SK-N-SH (cell line): ENCODE measurements around the gene LRRC27. TPM values are rescaled to one million over a fixed set of nuclear protein-coding genes. Genes with fewer than 3 reads are reported as not detected.

Source experiments
- CTCF ChIA-PET: fragments of 300-600, 350-600 bp; formaldehyde crosslinking; extraction: SDS; loops from one replicate; lab custom pipeline; 2021; lab: Yijun Ruan, JAX
- POLR2A ChIA-PET: fragments of 350-600 bp; sonication (Branson Sonifier 250); formaldehyde crosslinking; extraction: SDS; loops from one replicate; lab custom pipeline; 2020; ENCODE audit warnings: antibody characterized with exemption, inconsistent platforms; lab: Yijun Ruan, JAX
- DNase-seq: peaks from one replicate; pipeline ENCODE4 v3.0.0; 2012
- H2AFZ ChIP-seq: fragments of 200-600 bp; sonication (generic); 2 replicates; pipeline ENCODE4 v1.8.1; 2016; ENCODE audit warnings: antibody characterized with exemption, mild to moderate bottlenecking, low read depth
- H3F3A ChIP-seq: fragments of 200-600 bp; sonication (generic); replicated peaks from 2 replicates; pipeline ENCODE3; 2016; ENCODE audit warnings: antibody characterized with exemption, mild to moderate bottlenecking; ENCODE audit not compliant: insufficient read depth
- H3K27ac ChIP-seq, 2 experiments: fragments of 200-500 bp in 1 of 2; fragments of 200-600 bp in 1 of 2; sonication (Bioruptor generic) in 1 of 2; sonication (generic), shearing (Covaris generic) in 1 of 2; 2 replicates each; pipeline versions ENCODE4 v1.5.1 to v1.6.1; 2014 to 2016; ENCODE audit warnings: low read depth in 2 of 2, inconsistent platforms in 1 of 2, low read length in 1 of 2, mild to moderate bottlenecking in 1 of 2, mixed read lengths in 1 of 2
- H3K27me3 ChIP-seq: fragments of 200-600 bp; sonication (generic), shearing (Covaris generic); 2 replicates; pipeline ENCODE4 v1.6.1; 2016; ENCODE audit warnings: mixed run types; ENCODE audit not compliant: insufficient read depth
- H3K36me3 ChIP-seq, 2 experiments: fragments of 200-500 bp in 1 of 2; fragments of 200-600 bp in 1 of 2; sonication (Bioruptor generic) in 1 of 2; sonication (generic) in 1 of 2; replicated peaks in 1 of 2; 2 replicates each; pipeline versions ENCODE3 to v1.5.1; 2014 to 2016; ENCODE audit warnings: low read length in 1 of 2, mild to moderate bottlenecking in 1 of 2; ENCODE audit not compliant: insufficient read depth in 2 of 2, control insufficient read depth in 1 of 2
- H3K4me1 ChIP-seq, 2 experiments: fragments of 200-500 bp in 1 of 2; fragments of 200-600 bp in 1 of 2; sonication (Bioruptor generic) in 1 of 2; sonication (generic), shearing (Covaris generic) in 1 of 2; 2 replicates each; pipeline versions ENCODE4 v1.5.1 to v1.6.1; 2014 to 2016; ENCODE audit warnings: low read depth in 1 of 2, low read length in 1 of 2, mixed run types in 1 of 2; ENCODE audit not compliant: insufficient read depth in 2 of 2, control insufficient read depth in 1 of 2
- H3K4me2 ChIP-seq: fragments of 200-600 bp; sonication (generic), shearing (Covaris generic); 2 replicates; pipeline ENCODE4 v1.6.1; 2017; ENCODE audit warnings: mixed run types
- H3K4me3 ChIP-seq, 2 experiments: fragments of 200-500 bp in 1 of 2; fragments of 200-600 bp in 1 of 2; sonication (Bioruptor generic) in 1 of 2; sonication (generic), shearing (Covaris generic) in 1 of 2; 2 replicates each; pipeline versions ENCODE4 v1.5.1 to v1.8.1; 2014 to 2016; ENCODE audit warnings: low read depth in 2 of 2, inconsistent platforms in 1 of 2, low read length in 1 of 2, mild to moderate bottlenecking in 1 of 2, mixed read lengths in 1 of 2, moderate library complexity in 1 of 2
- H3K79me2 ChIP-seq: fragments of 200-600 bp; sonication (generic); 2 replicates; pipeline ENCODE4 v1.8.1; 2017; ENCODE audit warnings: mild to moderate bottlenecking; ENCODE audit not compliant: insufficient read depth
- H3K9ac ChIP-seq: fragments of 200-600 bp; sonication (generic); 2 replicates; pipeline ENCODE4 v1.6.1; 2017; ENCODE audit warnings: mixed run types
- H3K9me2 ChIP-seq: fragments of 200-600 bp; sonication (generic); 2 replicates; pipeline ENCODE4 v1.6.1; 2017; ENCODE audit warnings: mixed run types
- H3K9me3 ChIP-seq: fragments of 200-600 bp; sonication (generic); 2 replicates; pipeline ENCODE4 v1.6.1; 2017; ENCODE audit warnings: mixed run types, mild to moderate bottlenecking, moderate library complexity
- H4K20me1 ChIP-seq: fragments of 200-600 bp; sonication (generic); 2 replicates; pipeline ENCODE4 v1.6.1; 2017; ENCODE audit warnings: mild to moderate bottlenecking, mixed run types; ENCODE audit not compliant: insufficient read depth
- CHD2 ChIP-seq: fragments of 150-350 bp; IDR thresholded peaks from 2 replicates; pipeline ENCODE4 v1.6.1; 2018; ENCODE audit warnings: low read length; ENCODE audit not compliant: partially characterized antibody
- EP300 ChIP-seq, 2 experiments: IDR thresholded peaks; 2 replicates each; pipeline versions ENCODE4 v1.4.0 to v1.6.1; 2012; ENCODE audit warnings: borderline replicate concordance in 1 of 2, low read depth in 1 of 2, low read length in 1 of 2
- FOSL2 ChIP-seq: IDR thresholded peaks from 2 replicates; pipeline ENCODE4 v1.4.0; 2012; ENCODE audit warnings: low read depth, mild to moderate bottlenecking, moderate library complexity, borderline replicate concordance
- FOXM1 ChIP-seq: IDR thresholded peaks from 2 replicates; pipeline ENCODE4 v1.4.0; 2012; ENCODE audit warnings: low read depth, mild to moderate bottlenecking
- GABPA ChIP-seq: IDR thresholded peaks from 2 replicates; pipeline ENCODE4 v1.4.0; 2012; ENCODE audit warnings: low read depth, mild to moderate bottlenecking
- NFIC ChIP-seq: IDR thresholded peaks from 2 replicates; pipeline ENCODE4 v1.4.0; 2012; ENCODE audit warnings: borderline replicate concordance
- NRF1 ChIP-seq: IDR thresholded peaks from 2 replicates; pipeline ENCODE4 v1.6.1; 2012; ENCODE audit warnings: low read depth, mild to moderate bottlenecking, low read length
- POLR2AphosphoS5 ChIP-seq: IDR thresholded peaks from 2 replicates; pipeline ENCODE4 v1.6.1; 2012; ENCODE audit warnings: low read depth, low read length
- RAD21 ChIP-seq: IDR thresholded peaks from 2 replicates; pipeline ENCODE4 v1.6.1; 2012; ENCODE audit warnings: mild to moderate bottlenecking, low read length
- RCOR1 ChIP-seq: fragments of 150-350 bp; IDR thresholded peaks from 2 replicates; pipeline ENCODE4 v1.6.1; 2017; ENCODE audit warnings: antibody characterized with exemption, low read length
- RFX5 ChIP-seq: IDR thresholded peaks from 2 replicates; pipeline ENCODE4 v1.6.1; 2012; ENCODE audit warnings: mild to moderate bottlenecking, improper control_type of control experiment, low read length
- RXRA ChIP-seq: IDR thresholded peaks from 2 replicates; pipeline ENCODE4 v1.4.0; 2012; ENCODE audit warnings: low read depth, mild to moderate bottlenecking, borderline replicate concordance
- SIN3A ChIP-seq: IDR thresholded peaks from 2 replicates; pipeline ENCODE4 v1.6.1; 2012; ENCODE audit warnings: low read depth, mild to moderate bottlenecking, low read length, moderate library complexity, borderline replicate concordance
- SMC3 ChIP-seq: IDR thresholded peaks from 2 replicates; pipeline ENCODE4 v1.6.1; 2012; ENCODE audit warnings: low read depth, low read length, improper control_type of control experiment
- TAF1 ChIP-seq: IDR thresholded peaks from 2 replicates; pipeline ENCODE4 v1.6.1; 2012; ENCODE audit warnings: low read depth, mild to moderate bottlenecking, low read length, moderate library complexity, borderline replicate concordance
- TEAD4 ChIP-seq: IDR thresholded peaks from 2 replicates; pipeline ENCODE4 v1.4.0; 2012; ENCODE audit warnings: mild to moderate bottlenecking, borderline replicate concordance; ENCODE audit not compliant: insufficient read depth
- WGBS: methylation state at CpG from one replicate; pipeline ENCODE4 v1.1.6; 2017; ENCODE audit warnings: low lambda C conversion rate; 5-methylcytosine and 5-hydroxymethylcytosine counted together
- polyA plus RNA-seq, 3 experiments: library from polyadenylated mRNA; depleted of rRNA; stranded (reverse); fragments of >200 nt; gene quantifications; 2 replicates each; pipeline ENCODE4 v1.2.3, GENCODE V29; 2012
- TF ChIP-seq, protein P1 (sequence below): fragments of 150-350 bp; IDR thresholded peaks from 2 replicates; pipeline ENCODE4 v1.6.1; 2017; ENCODE audit warnings: antibody characterized with exemption, low read length, low read depth, borderline replicate concordance
- TF ChIP-seq, protein P2 (sequence below): fragments of 150-350 bp; IDR thresholded peaks from 2 replicates; pipeline ENCODE4 v1.6.1; 2016; ENCODE audit warnings: mild to moderate bottlenecking, low read depth, low read length
- TF ChIP-seq, protein P3 (sequence below): IDR thresholded peaks from 2 replicates; pipeline ENCODE4 v1.4.0; 2012; ENCODE audit warnings: low read depth, borderline replicate concordance
- TF ChIP-seq, protein P4 (sequence below): IDR thresholded peaks from 2 replicates; pipeline ENCODE4 v1.4.0; 2012; ENCODE audit warnings: low read depth

The LRRC27 gene
- polyA plus RNA-seq, 1 of the 3 experiments (the other 2 are of a cell fraction), result 10.0 TPM

- TF ChIP-seq NRF1 (no peak), TAF1 (no peak), GABPA (no peak)
These were observed 23.3 kb downstream of the LRRC27 start (continued) for GRCh38 chr10:132355297-132355696.

DNA sequence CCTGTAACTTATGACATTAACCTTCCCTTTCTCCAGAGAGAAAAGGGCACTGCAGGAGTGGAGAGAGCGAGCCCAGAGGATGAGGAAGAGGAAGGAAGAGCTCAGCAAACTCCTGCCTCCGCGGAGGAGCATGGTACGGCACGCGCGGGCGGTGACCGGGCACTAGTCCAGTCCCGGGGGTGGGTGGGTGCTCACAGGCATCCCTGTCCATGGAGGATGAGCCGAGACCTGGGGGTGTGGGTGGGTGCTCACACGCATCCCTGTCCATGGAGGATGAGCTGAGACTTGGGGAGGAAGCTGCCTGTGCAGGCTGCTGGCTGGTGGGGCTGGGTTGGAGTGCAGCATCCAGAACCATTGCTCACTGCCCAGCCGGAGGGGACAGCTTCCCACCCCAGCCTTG, 23.8 kb downstream of the LRRC27 start:
- Histone ChIP-seq H3K79me2 (no peaks in the 10 kb centered on the region), H2AFZ (no peak overlapping the region), H3K4me1 (no peaks in the 10 kb centered on the region), H3K4me3 (no peak overlapping the region), H3K9me2 (no peaks in the 10 kb centered on the region), H3K4me2 (no peak overlapping the region), H3F3A (no peaks in the 10 kb centered on the region), H3K36me3 (peaks cover 0 to 20% of the 10 kb centered on the region in 2 experiments), H3K27ac (no peak overlapping the region), H3K27me3 (no peaks in the 10 kb centered on the region), H3K9ac (no peak overlapping the region), H3K9me3 (no peaks in the 10 kb centered on the region), H4K20me1 (peaks cover 5% of the 10 kb centered on the region; the same call in 1 of the 2 replicates)
- CTCF ChIA-PET, result interaction anchor here (0.9 to 4.3 kb wide), 2 partner anchors 132 to 142 kb away, joined by 3 to 41 read pairs; no protein-coding TSS in a partner anchor
- WGBS, result 98% methylated on average over 13 of the region's 13 CpGs
- TF ChIP-seq RAD21, result no peak
- no peak for TF ChIP-seq CHD2
- no peak for TF ChIP-seq NRF1
- TF ChIP-seq NFIC, result no peak
- TF ChIP-seq RCOR1, result no peak
- no peak for DNase-seq
- POLR2A ChIA-PET, result no interaction called here

DNA sequence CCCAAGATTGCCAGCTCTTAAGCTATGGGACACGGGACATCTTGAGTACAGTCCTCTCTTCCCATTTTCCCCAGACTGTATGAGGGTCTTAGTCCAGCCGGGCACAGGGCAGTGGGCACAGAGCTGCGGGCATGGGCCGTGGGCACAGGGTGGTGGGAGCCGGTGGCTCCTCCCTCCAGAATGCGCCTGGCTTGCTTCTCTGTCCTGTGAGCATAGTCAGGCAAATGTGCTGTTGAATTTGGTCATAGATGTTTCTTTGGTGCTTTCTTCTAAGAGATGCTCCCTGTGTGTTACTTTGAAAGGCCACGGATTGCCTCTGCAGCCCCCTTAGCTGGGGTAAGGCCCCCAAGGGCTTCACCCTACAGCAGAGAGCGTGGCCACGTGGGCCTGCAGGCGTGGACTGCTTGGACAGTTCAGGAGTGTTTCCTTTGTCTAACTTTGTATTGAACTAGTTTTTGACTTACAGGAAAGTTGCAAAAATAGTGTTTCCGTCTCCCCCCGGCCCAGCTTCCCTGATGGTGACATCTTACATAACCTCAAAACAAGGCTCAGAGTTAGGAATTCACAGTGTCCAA, 24.7 kb downstream of the LRRC27 start:
- ChIA-PET POLR2A (no interaction called here), CTCF (interaction anchor here (0.9 to 4.3 kb wide), 3 partner anchors 26 to 143 kb away, joined by 3 to 41 read pairs (median 3); no protein-coding TSS in a partner anchor)
- Histone ChIP-seq H3K4me1 (no peaks in the 10 kb centered on the region), H3K79me2 (no peaks in the 10 kb centered on the region), H3K27me3 (no peaks in the 10 kb centered on the region), H4K20me1 (peaks cover 5% of the 10 kb centered on the region; the same call in 1 of the 2 replicates), H2AFZ (no peak overlapping the region), H3F3A (no peaks in the 10 kb centered on the region), H3K27ac (no peak overlapping the region), H3K36me3 (peaks cover 0 to 16% of the 10 kb centered on the region in 2 experiments), H3K9ac (no peak overlapping the region), H3K4me2 (no peak overlapping the region), H3K9me3 (no peaks in the 10 kb centered on the region), H3K4me3 (no peak overlapping the region), H3K9me2 (no peaks in the 10 kb centered on the region)
- TF ChIP-seq, protein P1, sequence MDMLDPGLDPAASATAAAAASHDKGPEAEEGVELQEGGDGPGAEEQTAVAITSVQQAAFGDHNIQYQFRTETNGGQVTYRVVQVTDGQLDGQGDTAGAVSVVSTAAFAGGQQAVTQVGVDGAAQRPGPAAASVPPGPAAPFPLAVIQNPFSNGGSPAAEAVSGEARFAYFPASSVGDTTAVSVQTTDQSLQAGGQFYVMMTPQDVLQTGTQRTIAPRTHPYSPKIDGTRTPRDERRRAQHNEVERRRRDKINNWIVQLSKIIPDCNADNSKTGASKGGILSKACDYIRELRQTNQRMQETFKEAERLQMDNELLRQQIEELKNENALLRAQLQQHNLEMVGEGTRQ, result no peak
- TF ChIP-seq RAD21 (no peak), RCOR1 (no peak), CHD2 (no peak), GABPA (no peak), SMC3 (no peak), FOSL2 (no peak), EP300 (IDR thresholded peaks at IDR 0.05; ENCODE audit: borderline replicate concordance in 1 of 2, low read depth in 1 of 2, low read length in 1 of 2) (no peak), NFIC (no peak), POLR2AphosphoS5 (no peak), SIN3A (no peak), TEAD4 (no peak), RFX5 (no peak), RXRA (no peak), FOXM1 (no peak), NRF1 (no peak)
- TF ChIP-seq, protein P2, sequence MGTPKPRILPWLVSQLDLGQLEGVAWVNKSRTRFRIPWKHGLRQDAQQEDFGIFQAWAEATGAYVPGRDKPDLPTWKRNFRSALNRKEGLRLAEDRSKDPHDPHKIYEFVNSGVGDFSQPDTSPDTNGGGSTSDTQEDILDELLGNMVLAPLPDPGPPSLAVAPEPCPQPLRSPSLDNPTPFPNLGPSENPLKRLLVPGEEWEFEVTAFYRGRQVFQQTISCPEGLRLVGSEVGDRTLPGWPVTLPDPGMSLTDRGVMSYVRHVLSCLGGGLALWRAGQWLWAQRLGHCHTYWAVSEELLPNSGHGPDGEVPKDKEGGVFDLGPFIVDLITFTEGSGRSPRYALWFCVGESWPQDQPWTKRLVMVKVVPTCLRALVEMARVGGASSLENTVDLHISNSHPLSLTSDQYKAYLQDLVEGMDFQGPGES, result no peak
- TF ChIP-seq, protein P3, sequence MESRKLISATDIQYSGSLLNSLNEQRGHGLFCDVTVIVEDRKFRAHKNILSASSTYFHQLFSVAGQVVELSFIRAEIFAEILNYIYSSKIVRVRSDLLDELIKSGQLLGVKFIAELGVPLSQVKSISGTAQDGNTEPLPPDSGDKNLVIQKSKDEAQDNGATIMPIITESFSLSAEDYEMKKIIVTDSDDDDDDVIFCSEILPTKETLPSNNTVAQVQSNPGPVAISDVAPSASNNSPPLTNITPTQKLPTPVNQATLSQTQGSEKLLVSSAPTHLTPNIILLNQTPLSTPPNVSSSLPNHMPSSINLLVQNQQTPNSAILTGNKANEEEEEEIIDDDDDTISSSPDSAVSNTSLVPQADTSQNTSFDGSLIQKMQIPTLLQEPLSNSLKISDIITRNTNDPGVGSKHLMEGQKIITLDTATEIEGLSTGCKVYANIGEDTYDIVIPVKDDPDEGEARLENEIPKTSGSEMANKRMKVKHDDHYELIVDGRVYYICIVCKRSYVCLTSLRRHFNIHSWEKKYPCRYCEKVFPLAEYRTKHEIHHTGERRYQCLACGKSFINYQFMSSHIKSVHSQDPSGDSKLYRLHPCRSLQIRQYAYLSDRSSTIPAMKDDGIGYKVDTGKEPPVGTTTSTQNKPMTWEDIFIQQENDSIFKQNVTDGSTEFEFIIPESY, result no peak
- TF ChIP-seq, protein P4, sequence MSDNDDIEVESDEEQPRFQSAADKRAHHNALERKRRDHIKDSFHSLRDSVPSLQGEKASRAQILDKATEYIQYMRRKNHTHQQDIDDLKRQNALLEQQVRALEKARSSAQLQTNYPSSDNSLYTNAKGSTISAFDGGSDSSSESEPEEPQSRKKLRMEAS, result no peak
- DNase-seq, result no peak
- 84% methylated on average over 3 of the region's 12 CpGs for WGBS
